HEK293 (cell line): ENCODE data around the gene RTN4RL2.
A peak's percentile ranks its signal among the peaks of the same experiment; 100 is the strongest.

Experiments
- CTCF ChIA-PET: fragments of 350-600 bp; formaldehyde crosslinking; extraction: SDS; loops from one replicate; lab custom pipeline; 2021; ENCODE audit warnings: antibody characterized with exemption; lab: Yijun Ruan, JAX
- POLR2A ChIA-PET: fragments of 300-600 bp; formaldehyde crosslinking; extraction: SDS; loops from one replicate; lab custom pipeline; 2020; ENCODE audit warnings: antibody characterized with exemption, inconsistent platforms; lab: Yijun Ruan, JAX
- H3K27ac ChIP-seq: fragments of 200-500 bp; sonication (Bioruptor generic); 2 replicates; pipeline ENCODE4 v1.5.1; 2014; ENCODE audit warnings: low read depth, low read length, control low read depth, inconsistent platforms; ENCODE audit errors: extremely low read depth
- H3K36me3 ChIP-seq, 2 experiments: fragments of 200-500 bp in 1 of 2; sonication (Bioruptor generic) in 1 of 2; 1 replicate in 1 of 2; 2 replicates in 1 of 2; pipeline ENCODE4 v1.5.1; 2014 to 2017; ENCODE audit warnings: inconsistent platforms in 2 of 2, low read length in 2 of 2; ENCODE audit not compliant: control insufficient read depth in 2 of 2, insufficient read depth in 1 of 2
- H3K4me1 ChIP-seq: fragments of 200-500 bp; sonication (Bioruptor generic); 2 replicates; pipeline ENCODE4 v1.5.1; 2014; ENCODE audit warnings: mild to moderate bottlenecking, low read length, inconsistent platforms; ENCODE audit not compliant: control insufficient read depth, insufficient read depth
- H3K4me3 ChIP-seq: 2 replicates; pipeline ENCODE4 v1.5.1; 2011; ENCODE audit warnings: low read depth, mild to moderate bottlenecking, control low read depth, low read length, moderate library complexity
- H3K9me3 ChIP-seq: fragments of 200-500 bp; sonication (Bioruptor generic); 2 replicates; pipeline ENCODE4 v1.5.1; 2014; ENCODE audit warnings: low read depth, low read length, inconsistent platforms; ENCODE audit not compliant: control insufficient read depth, insufficient read depth
- BCL11B ChIP-seq: fragments of 450-650 bp; formaldehyde crosslinking; IDR thresholded peaks from 2 replicates; pipeline ENCODE4 v1.5.1; 2016; ENCODE audit warnings: low read depth, missing biosample characterization, missing genetic modification characterization
- GFI1B ChIP-seq: fragments of 450-650 bp; formaldehyde crosslinking; IDR thresholded peaks from 2 replicates; pipeline ENCODE4 v1.5.1; 2016; ENCODE audit warnings: missing biosample characterization, missing genetic modification characterization
- HIC1 ChIP-seq: fragments of 450-650 bp; formaldehyde crosslinking; IDR thresholded peaks from 2 replicates; pipeline ENCODE4 v1.5.1; 2016; ENCODE audit warnings: missing biosample characterization, missing genetic modification characterization
- TSHZ1 ChIP-seq: fragments of 450-650 bp; formaldehyde crosslinking; IDR thresholded peaks from 2 replicates; pipeline ENCODE4 v1.5.1; 2016; ENCODE audit warnings: missing biosample characterization, missing genetic modification characterization, borderline replicate concordance
- ZBTB26 ChIP-seq: fragments of 450-650 bp; formaldehyde crosslinking; optimal IDR thresholded peaks from 2 replicates; pipeline ENCODE3; 2016; ENCODE audit warnings: missing biosample characterization, mild to moderate bottlenecking, missing genetic modification characterization
- ZFHX2 ChIP-seq: fragments of 450-650 bp; formaldehyde crosslinking; conservative IDR thresholded peaks from 2 replicates; pipeline ENCODE4 v1.5.1; 2016; ENCODE audit warnings: missing biosample characterization, missing genetic modification characterization
- ZNF155 ChIP-seq: fragments of 450-650 bp; formaldehyde crosslinking; IDR thresholded peaks from 2 replicates; pipeline ENCODE4 v1.5.1; 2016; ENCODE audit warnings: missing biosample characterization, missing genetic modification characterization
- ZNF2 ChIP-seq: fragments of 450-650 bp; formaldehyde crosslinking; IDR thresholded peaks from 2 replicates; pipeline ENCODE4 v1.5.1; 2016; ENCODE audit warnings: missing biosample characterization, missing genetic modification characterization
- ZNF266 ChIP-seq: fragments of 450-650 bp; formaldehyde crosslinking; IDR thresholded peaks from 2 replicates; pipeline ENCODE4 v1.5.1; 2016; ENCODE audit warnings: missing biosample characterization, missing genetic modification characterization, low read depth
- ZNF280C ChIP-seq: fragments of 450-650 bp; formaldehyde crosslinking; IDR thresholded peaks from 2 replicates; pipeline ENCODE4 v1.5.1; 2016; ENCODE audit warnings: missing biosample characterization, missing genetic modification characterization
- ZNF341 ChIP-seq: fragments of 450-650 bp; formaldehyde crosslinking; IDR thresholded peaks from 2 replicates; pipeline ENCODE4; 2016; ENCODE audit warnings: low read depth, missing biosample characterization, missing genetic modification characterization
- ZNF391 ChIP-seq: fragments of 450-650 bp; formaldehyde crosslinking; IDR thresholded peaks from 2 replicates; pipeline ENCODE4 v1.5.1; 2016; ENCODE audit warnings: low read depth, missing biosample characterization, missing genetic modification characterization, borderline replicate concordance
- ZNF501 ChIP-seq: fragments of 450-650 bp; formaldehyde crosslinking; IDR thresholded peaks from 2 replicates; pipeline ENCODE4 v1.5.1; 2016; ENCODE audit warnings: missing biosample characterization, missing genetic modification characterization
- ZNF600 ChIP-seq: fragments of 450-650 bp; formaldehyde crosslinking; IDR thresholded peaks from 2 replicates; pipeline ENCODE4 v1.5.1; 2016; ENCODE audit warnings: missing biosample characterization, missing genetic modification characterization
- ZNF660 ChIP-seq: fragments of 450-650 bp; IDR thresholded peaks from 2 replicates; pipeline ENCODE4 v1.5.1; 2018; ENCODE audit warnings: missing biosample characterization, mild to moderate bottlenecking, missing genetic modification characterization
- ZNF664 ChIP-seq: fragments of 450-650 bp; formaldehyde crosslinking; IDR thresholded peaks from 2 replicates; pipeline ENCODE4 v1.5.1; 2016; ENCODE audit warnings: missing biosample characterization, missing genetic modification characterization
- ZNF707 ChIP-seq: fragments of 450-650 bp; formaldehyde crosslinking; IDR thresholded peaks from 2 replicates; pipeline ENCODE4 v1.5.1; 2016; ENCODE audit warnings: missing biosample characterization, missing genetic modification characterization
- ZNF747 ChIP-seq: fragments of 450-650 bp; formaldehyde crosslinking; IDR thresholded peaks from 2 replicates; pipeline ENCODE4 v1.5.1; 2016; ENCODE audit warnings: missing biosample characterization, missing genetic modification characterization
- ZNF792 ChIP-seq: fragments of 450-650 bp; formaldehyde crosslinking; IDR thresholded peaks from 2 replicates; pipeline ENCODE4 v1.5.1; 2016; ENCODE audit warnings: missing biosample characterization, missing genetic modification characterization
- ZSCAN30 ChIP-seq: fragments of 450-650 bp; IDR thresholded peaks from 2 replicates; pipeline ENCODE4 v1.5.1; 2018; ENCODE audit warnings: missing biosample characterization, mild to moderate bottlenecking, missing genetic modification characterization, moderate library complexity
- ZSCAN4 ChIP-seq: fragments of 450-650 bp; formaldehyde crosslinking; IDR thresholded peaks from 2 replicates; pipeline ENCODE4 v1.5.1; 2017; ENCODE audit warnings: missing biosample characterization, missing genetic modification characterization

Gene RTN4RL2

GRCh38 chr11:57453543-57454177 is 6.7 kb upstream of the RTN4RL2 start:
- Histone ChIP-seq H3K4me1 (no peaks in the 10 kb centered on the region), H3K27ac (no peak overlapping the region), H3K9me3 (no peaks in the 10 kb centered on the region), H3K4me3 (no peak overlapping the region), H3K36me3 (no peaks in the 10 kb centered on the region)
- POLR2A ChIA-PET, result no interaction called here
- TF ChIP-seq ZNF792, result no peak
- no peak for TF ChIP-seq ZNF501 (tag by site-specific recombination)
- TF ChIP-seq ZNF155 (tag by site-specific recombination), result no peak
- CTCF ChIA-PET, result interaction anchor here (0.6 to 9.3 kb wide), 4 partner anchors 27 to 114 kb away, joined by 3 to 140 read pairs (median 4); no protein-coding TSS in a partner anchor

- Histone ChIP-seq H3K27ac (no peak overlapping the region), H3K9me3 (no peaks in the 10 kb centered on the region), H3K36me3 (no peaks in the 10 kb centered on the region), H3K4me3 (no peak overlapping the region), H3K4me1 (no peaks in the 10 kb centered on the region)
- ChIA-PET POLR2A (interaction anchor here (0.9 kb wide), 1 partner anchor 59 kb away, joined by 3 read pairs; the partner anchor contains the start of gene SLC43A1), CTCF (interaction anchor here (0.5 to 9.3 kb wide), 50 partner anchors 8 to 1707 kb away, joined by 3 to 191 read pairs (median 5); partner anchors contain the start of genes CTNND1, SLC43A1 and TIMM10)
- TF ChIP-seq GFI1B (tag by site-specific recombination) (no peak), ZNF664 (tag by site-specific recombination) (no peak), BCL11B (tag by site-specific recombination) (0 out of 2 replicates have a peak, but pooled peaks have one; percentile 50), HIC1 (tag by site-specific recombination) (no peak), ZBTB26 (no peak), ZNF280C (tag by site-specific recombination) (no peak), ZSCAN4 (tag by site-specific recombination) (no peak), TSHZ1 (tag by site-specific recombination) (no peak), ZNF341 (peak; percentile 34; the same call in 1 of the 2 replicates), ZFHX2 (tag by site-specific recombination) (no peak), ZNF660 (tag by site-specific recombination) (0 out of 2 replicates have a peak, but pooled peaks have one; percentile 19), ZNF391 (tag by site-specific recombination) (no peak), ZNF2 (tag by site-specific recombination) (0 out of 2 replicates have a peak, but pooled peaks have one; percentile 50), ZSCAN30 (tag by site-specific recombination) (peak; percentile 34; the same call in 1 of the 2 replicates), ZNF707 (tag by site-specific recombination) (no peak), ZNF747 (tag by site-specific recombination) (no peak), ZNF266 (tag by site-specific recombination) (no peak), ZNF600 (0 out of 2 replicates have a peak, but pooled peaks have one; percentile 40)
Measured at GRCh38 chr11:57456960-57457642, 3.2 kb upstream of the RTN4RL2 start.
